Brain microvascular endothelial cell (primary cell): ENCODE results near the gene FBXO31.
"Not testable (repeated sequence)": the region's sequence is repeated elsewhere in the genome, so short reads cannot be mapped to it uniquely, and the experiment has no call there.

Experiments
- DNase-seq: peaks from one replicate; pipeline ENCODE4 v3.0.0-alpha.2; 2020
- H3K27ac ChIP-seq: fragments of 250-450 bp; sonication (Bioruptor Pico); 2 replicates; pipeline ENCODE4 v1.5.1; 2020; ENCODE audit warnings: mild to moderate bottlenecking, moderate library complexity
- H3K27me3 ChIP-seq: fragments of 250-450 bp; sonication (Bioruptor Pico); replicated peaks from 2 replicates; pipeline ENCODE4 v1.5.1; 2020; ENCODE audit warnings: mild to moderate bottlenecking
- H3K36me3 ChIP-seq: fragments of 250-450 bp; sonication (Bioruptor Pico); replicated peaks from 2 replicates; pipeline ENCODE4 v1.5.1; 2020; ENCODE audit warnings: mild to moderate bottlenecking
- H3K4me3 ChIP-seq: 2 replicates; pipeline ENCODE4 v1.5.1; 2011; ENCODE audit warnings: low read depth, mild to moderate bottlenecking, control low read depth, low read length, moderate library complexity
- CTCF ChIP-seq: IDR thresholded peaks from 2 replicates; pipeline ENCODE4 v1.5.1; 2011; ENCODE audit warnings: low read depth, mild to moderate bottlenecking, moderate library complexity, low read length, control low read depth, inconsistent platforms; ENCODE audit errors: missing control alignments
- in situ Hi-C: cut with HindIII; loops from 2 replicates; pipeline ENCODE4 v1.10.0; 2017; ENCODE audit warnings: low sequenced_read_pairs, low pct_ligation_motif_present

FBXO31 gene

GRCh38 chr16:87342978-87343752 is 40.4 kb downstream of the FBXO31 start:
- no peak for TF ChIP-seq CTCF
- DNase-seq: no peak
- H3K4me3 ChIP-seq: no peak overlapping the region
- in situ Hi-C loops: no loop called here
- H3K27ac ChIP-seq: no peak overlapping the region
- no peaks in the 10 kb centered on the region for H3K27me3 ChIP-seq
- peaks cover 43% of the 10 kb centered on the region for H3K36me3 ChIP-seq

- TF ChIP-seq CTCF: no peak
- no peak overlapping the region for H3K4me3 ChIP-seq
- no peak for DNase-seq
- peaks cover 43% of the 10 kb centered on the region for H3K36me3 ChIP-seq
- H3K27ac ChIP-seq: no peak overlapping the region
- in situ Hi-C loops: no loop called here
- no peaks in the 10 kb centered on the region for H3K27me3 ChIP-seq
Observed at GRCh38 chr16:87342504-87342903, 41.1 kb downstream of the FBXO31 start.

- DNase-seq: no peak
- no peak overlapping the region for H3K27ac ChIP-seq
- no peak for TF ChIP-seq CTCF
- H3K4me3 ChIP-seq: no peak overlapping the region
- in situ Hi-C loops: no loop called here
- H3K27me3 ChIP-seq: no peaks in the 10 kb centered on the region
- H3K36me3 ChIP-seq: peaks cover 37% of the 10 kb centered on the region
Observed at GRCh38 chr16:87340198-87340597, 43.4 kb downstream of the FBXO31 start.

GRCh38 chr16:87339724-87340105 is 43.9 kb downstream of the FBXO31 start:
- H3K27ac ChIP-seq, DNase-seq, in situ Hi-C loops, H3K4me3 ChIP-seq, H3K27me3 ChIP-seq: not testable (repeated sequence)
- peaks cover 41% of the 10 kb centered on the region for H3K36me3 ChIP-seq

- peaks cover 45% of the 10 kb centered on the region for H3K36me3 ChIP-seq
- no peak overlapping the region for H3K4me3 ChIP-seq
- DNase-seq: no peak
- H3K27ac ChIP-seq: no peak overlapping the region
- TF ChIP-seq CTCF: no peak
- in situ Hi-C loops: no loop called here
- H3K27me3 ChIP-seq: no peaks in the 10 kb centered on the region
Observed at GRCh38 chr16:87339086-87339723, 44.4 kb downstream of the FBXO31 start.

GRCh38 chr16:87338155-87338765 is 45.3 kb downstream of the FBXO31 start:
- no peak for DNase-seq
- Histone ChIP-seq H3K36me3 (peaks cover 50% of the 10 kb centered on the region), H3K27me3 (no peaks in the 10 kb centered on the region), H3K4me3 (no peak overlapping the region), H3K27ac (no peak overlapping the region)
- in situ Hi-C loops: no loop called here
- no peak for TF ChIP-seq CTCF
